Hypothalamus (tissue), 51 donors: Measurements from ENCODE around the gene STPG3.

ENCODE experiments used
- DNase-seq, 51 donors: peaks; one replicate each; lab custom pipeline; 2025; lab: John Stamatoyannopoulos, UW

STPG3 gene

DNA sequence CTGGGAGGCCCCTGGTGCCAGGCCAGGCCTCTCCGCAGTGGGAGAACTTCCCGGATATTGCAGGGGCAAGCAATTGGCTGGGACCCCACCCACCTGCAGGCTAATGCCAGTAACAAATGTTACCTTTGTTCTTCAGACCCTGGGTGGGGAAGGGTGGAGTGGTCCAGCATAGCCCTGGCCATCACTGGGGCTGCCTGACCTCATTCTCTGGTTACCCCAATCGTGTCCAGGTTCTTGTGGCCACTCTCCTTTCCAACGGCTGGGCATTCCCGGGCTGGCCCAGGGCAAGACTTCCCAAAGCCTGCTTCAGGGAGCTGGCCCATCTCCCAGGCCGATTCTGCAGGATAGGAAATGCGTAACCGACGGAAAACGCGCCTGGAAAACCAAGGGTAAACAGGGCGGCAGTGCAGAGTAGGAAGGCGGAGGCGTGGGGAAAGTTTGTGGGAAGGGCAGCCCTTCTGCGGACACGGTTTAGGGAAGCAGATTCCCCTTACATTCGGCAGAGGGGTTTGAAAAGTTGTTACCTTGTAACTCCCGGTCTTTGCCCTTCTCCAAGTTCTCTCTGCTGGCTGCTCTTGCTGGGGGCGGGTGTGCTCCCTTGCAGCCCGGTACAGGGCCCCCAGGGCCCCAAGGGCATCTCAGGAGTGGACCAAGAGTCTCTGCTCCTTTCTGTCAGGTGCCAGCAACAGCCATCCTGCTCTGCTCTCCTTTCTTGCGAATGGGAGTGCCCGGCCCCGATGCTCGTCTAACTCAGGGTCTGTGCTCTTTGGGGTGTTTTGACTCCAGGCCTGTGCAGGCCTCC, 47.5 kb downstream of the STPG3 start:
- DNase-seq, result peak in 11 of 51 donors; percentile 26 to 58 (median 36)

DNA sequence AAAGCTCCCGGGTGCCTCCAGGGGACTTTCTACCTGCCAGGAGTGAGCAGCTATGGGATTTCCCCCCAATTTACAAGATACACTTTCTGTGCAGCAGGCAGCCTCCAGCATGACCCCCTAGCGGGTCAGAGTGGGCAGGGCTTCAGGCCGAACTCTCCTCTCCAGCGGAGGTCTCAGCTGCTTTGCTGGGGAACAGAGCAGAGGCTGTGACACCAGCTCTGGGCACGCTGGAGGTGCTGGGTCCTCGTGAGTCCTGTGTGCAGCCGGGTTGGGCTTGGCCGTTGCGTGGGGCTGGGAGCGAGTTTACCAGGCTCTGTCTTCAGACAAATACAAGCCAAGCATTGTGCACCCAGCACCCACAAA, 48.1 kb downstream of the STPG3 start:
- DNase-seq, result no peak

DNA sequence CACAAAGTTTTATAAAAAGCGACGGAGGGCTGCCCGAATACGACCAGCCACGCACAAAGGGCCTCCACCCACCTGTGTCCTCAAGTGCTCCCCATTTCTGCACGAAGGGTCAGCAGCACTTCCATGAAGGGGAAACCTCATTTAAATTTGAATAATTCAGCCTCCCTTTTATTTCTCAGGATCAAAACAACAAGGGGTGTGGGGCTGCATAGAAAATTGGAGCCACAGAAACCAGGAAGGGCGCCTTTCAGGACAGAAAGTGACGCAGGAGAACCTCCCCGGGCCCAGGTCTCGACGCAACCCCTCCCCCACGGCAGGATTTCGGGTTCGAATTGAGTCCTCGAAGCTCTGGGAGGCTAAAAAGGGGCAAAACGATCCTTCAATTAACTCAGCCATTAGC, 48.9 kb downstream of the STPG3 start:
- peak in 14 of 51 donors; percentile 19 to 80 (median 48) for DNase-seq

DNA sequence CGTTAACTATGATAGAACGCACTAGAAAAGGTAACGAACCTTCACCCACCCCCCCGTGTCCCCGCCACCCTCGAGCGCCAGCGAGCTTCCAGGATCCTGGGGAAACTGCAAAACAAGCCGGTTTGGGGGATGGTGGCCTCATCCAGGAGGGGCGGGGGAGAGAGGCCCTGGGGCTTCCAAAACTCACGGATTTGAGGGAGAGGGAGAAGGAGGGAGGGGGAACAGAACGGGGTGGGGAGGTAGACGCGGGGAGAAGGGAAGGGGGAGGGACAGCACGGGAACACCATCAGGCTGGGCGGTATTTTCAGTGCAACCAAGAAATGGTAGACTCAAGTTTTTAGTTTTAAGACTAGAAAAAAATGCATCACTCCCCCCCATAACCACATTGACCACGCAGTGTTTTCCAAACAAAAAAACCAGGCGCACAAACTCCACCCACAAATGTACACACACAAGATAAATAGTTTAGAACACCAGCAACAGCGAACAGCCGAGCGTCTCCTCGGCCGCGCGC, 49.5 kb downstream of the STPG3 start:
- peak in 2 of 51 donors; percentile 45 to 50 for DNase-seq

DNA sequence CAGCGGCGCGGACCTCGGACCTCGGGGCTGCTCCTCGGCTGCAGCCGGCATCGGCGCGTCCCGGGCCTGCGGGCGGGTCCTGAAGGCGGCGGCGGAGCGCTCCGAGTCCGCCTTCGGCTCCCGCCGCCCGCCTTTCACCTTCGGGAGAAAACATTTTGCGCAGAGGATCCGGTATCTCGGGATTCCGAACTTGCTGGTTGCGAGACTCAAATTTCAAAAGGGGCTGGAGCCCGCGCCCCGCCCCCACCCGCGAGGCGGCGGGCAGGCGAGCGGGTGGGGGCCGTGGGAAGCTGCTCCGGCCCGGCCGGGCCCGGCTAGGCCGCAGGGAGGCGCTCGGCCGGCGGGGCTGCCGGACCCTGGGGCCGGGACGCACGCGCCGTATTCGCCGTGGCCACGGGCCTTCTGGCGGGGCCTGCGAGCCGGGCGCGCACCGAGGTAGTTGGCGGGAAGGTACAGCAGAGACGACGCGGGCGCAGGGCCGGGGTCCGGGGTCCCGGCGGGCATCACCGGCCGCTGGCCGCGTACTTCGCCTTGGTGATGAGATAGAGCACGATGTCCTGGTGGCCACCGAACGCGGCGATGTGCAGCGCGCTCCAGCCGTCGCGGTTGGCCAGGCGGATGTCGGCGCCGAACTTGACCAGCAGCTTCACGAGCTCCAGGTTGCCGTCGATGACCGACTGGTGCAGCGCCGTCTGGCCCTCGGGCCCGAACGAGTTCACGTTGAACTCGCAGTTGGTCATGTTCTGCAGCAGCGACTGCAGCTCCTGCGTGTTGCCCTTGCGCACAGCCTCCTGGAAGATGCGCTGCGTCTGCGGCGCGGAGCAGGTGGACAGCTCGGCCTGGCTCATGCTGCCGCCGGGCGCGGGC, 50.2 kb downstream of the STPG3 start:
- DNase-seq, result no peak

DNA sequence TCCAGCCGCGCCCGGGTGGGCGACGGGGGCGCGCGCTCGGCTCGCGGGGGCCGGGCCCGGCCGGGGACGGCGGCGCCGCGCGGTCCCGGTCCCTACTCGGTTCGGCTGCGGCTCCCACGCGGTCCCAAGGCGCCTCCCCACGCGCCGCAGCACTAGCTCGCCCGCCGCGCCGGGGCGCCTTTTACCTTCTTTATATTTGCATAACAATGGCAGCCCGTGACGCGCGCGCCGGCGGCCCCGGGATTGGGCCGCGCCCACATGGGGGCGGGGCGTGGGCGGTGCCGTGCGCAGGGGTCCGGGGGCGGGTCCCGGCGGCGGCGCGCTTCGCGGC, 51.0 kb downstream of the STPG3 start, which contains the start of gene NRARP:
Gene NRARP, minus strand, starts transcription at position 154 of the 331 bp plus-strand sequence. CDS start 343 bp downstream, outside the sequence.
- DNase-seq, result peak in 47 of 51 donors; percentile 33 to 93 (median 84)

DNA sequence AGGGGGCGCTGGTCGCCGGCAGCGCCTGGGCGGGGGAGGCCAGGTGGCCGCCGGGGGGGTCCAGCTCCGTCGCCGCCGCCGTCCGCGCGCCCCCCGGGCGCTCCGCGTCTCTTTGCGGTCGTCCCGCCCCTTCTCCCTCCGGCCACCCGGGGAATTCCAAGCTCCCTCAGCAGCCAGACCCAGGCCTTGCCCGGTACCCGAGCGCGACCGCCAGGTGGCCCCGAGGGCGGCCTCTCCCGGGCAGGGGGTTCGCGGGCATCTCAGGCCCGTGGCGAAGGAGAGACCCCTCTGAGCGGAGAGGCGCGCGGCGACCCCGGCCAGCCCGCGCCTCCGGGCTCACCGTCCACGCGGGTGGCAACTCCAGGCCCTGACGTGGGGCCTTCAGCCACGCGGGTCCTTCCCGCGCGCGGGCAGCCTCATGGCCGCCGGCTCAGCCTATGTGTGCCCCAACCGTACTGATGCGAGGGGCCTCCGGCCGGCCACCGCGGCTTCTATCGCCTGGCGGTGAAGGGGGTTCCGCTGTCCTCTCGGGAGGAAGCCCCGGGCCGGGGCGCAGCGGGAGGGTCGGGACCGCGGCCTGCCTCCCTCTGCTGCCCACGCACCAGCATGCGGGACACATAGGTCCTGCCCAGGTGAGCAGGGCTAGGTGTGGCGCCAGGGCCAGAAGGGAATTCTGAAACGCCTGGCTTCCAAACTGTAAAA, 51.5 kb downstream of the STPG3 start:
- peak in 1 of 51 donors; percentile 29 for DNase-seq
